HG03045 (cell line): ENCODE measurements around the gene LRRC61.

ENCODE experiments used
- ATAC-seq: cut with Tn5 transposase; IDR thresholded peaks from one replicate; pipeline ENCODE4 v1.9.1; 2021; ENCODE audit warnings: mild to moderate bottlenecking, moderate library complexity; ENCODE audit not compliant: unreplicated experiment

Gene LRRC61

DNA sequence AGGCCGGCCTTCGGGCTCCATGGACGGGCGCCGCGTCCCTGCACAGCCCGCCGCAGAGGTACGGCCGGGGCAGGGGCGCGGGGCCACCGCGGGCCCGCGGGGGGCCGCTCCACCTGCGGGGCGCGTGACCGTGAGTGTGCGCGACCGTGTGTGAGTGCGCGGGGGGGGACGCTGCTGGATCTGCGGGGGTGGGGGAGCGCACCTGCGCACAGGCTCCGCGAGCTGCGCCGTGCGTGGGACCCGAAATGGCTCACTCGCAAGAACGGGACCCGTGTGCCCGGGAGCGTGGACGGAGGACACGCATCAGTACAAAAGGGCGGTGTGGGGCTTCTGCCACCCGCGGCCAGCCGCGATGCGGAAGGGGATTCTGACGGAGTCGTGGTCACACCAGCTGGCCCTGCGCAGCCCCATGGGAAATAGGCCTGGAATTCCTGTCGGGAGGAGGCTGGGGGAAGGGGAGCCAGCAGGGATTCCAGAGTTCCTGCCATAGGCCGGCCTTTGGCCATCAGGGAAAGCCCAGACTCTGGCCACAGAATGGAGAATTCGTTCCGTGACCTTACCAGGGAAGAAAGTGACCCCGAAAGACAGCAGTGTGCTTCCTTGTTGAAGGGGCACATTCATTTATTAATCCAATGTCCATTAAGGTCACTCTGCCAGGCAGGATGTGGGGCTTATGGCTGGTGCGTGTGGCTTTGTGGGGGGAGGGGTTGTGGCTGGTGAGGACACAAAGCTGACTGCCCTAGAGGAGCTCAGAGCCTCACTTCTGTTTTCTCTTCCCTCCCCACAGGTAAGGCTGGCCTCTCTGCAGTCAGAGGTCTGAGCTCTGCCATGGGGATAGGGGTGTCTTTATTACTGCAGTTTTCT lies 46.0 kb downstream of the LRRC61 start:
- peak; percentile 37 for ATAC-seq

GRCh38 chr7:150369748-150370501 lies 46.8 kb downstream of the LRRC61 start:
- no peak for ATAC-seq

- ATAC-seq: no peak
These were observed 47.5 kb downstream of the LRRC61 start for GRCh38 chr7:150370612-150371071.

DNA sequence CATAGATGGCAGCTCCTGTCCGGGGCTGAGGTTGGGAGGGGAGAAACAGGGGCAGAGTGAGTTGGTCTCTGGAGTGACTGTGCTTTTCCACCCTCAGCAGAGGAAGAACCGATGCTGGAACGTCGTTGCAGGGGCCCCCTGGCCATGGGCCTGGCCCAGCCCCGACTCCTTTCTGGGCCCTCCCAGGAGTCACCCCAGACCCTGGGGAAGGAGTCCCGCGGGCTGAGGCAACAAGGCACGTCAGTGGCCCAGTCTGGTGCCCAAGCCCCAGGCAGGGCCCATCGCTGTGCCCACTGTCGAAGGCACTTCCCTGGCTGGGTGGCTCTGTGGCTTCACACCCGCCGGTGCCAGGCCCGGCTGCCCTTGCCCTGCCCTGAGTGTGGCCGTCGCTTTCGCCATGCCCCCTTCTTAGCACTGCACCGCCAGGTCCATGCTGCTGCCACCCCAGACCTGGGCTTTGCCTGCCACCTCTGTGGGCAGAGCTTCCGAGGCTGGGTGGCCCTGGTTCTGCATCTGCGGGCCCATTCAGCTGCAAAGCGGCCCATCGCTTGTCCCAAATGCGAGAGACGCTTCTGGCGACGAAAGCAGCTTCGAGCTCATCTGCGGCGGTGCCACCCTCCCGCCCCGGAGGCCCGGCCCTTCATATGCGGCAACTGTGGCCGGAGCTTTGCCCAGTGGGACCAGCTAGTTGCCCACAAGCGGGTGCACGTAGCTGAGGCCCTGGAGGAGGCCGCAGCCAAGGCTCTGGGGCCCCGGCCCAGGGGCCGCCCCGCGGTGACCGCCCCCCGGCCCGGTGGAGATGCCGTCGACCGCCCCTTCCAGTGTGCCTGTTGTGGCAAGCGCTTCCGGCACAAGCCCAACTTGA lies 48.2 kb downstream of the LRRC61 start:
- no peak for ATAC-seq

GRCh38 chr7:150371996-150372270 lies 48.8 kb downstream of the LRRC61 start:
- ATAC-seq: no peak

DNA sequence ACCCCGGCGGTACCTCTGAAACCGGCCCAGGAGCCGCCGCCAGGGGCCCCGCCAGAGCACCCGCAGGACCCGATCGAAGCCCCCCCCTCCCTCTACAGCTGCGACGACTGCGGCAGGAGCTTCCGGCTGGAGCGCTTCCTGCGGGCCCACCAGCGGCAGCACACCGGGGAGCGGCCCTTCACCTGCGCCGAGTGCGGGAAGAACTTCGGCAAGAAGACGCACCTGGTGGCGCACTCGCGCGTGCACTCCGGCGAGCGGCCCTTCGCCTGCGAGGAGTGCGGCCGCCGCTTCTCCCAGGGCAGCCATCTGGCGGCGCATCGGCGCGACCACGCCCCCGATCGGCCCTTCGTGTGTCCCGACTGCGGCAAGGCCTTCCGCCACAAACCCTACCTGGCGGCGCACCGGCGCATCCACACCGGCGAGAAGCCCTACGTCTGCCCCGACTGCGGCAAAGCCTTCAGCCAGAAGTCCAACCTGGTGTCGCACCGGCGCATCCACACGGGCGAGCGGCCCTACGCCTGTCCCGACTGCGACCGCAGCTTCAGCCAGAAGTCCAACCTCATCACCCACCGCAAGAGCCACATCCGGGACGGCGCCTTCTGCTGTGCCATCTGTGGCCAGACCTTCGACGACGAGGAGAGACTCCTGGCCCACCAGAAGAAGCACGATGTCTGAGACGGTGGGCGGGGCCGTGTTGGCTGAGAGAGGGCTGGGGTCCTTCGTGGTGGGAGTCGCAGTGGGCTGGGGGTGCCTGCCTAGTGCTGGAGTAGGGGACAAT lies 49.3 kb downstream of the LRRC61 start:
- ATAC-seq: no peak

GRCh38 chr7:150373049-150373801 lies 50.1 kb downstream of the LRRC61 start:
- no peak for ATAC-seq

- no peak for ATAC-seq
These were observed 50.9 kb downstream of the LRRC61 start for GRCh38 chr7:150374026-150374425.

DNA sequence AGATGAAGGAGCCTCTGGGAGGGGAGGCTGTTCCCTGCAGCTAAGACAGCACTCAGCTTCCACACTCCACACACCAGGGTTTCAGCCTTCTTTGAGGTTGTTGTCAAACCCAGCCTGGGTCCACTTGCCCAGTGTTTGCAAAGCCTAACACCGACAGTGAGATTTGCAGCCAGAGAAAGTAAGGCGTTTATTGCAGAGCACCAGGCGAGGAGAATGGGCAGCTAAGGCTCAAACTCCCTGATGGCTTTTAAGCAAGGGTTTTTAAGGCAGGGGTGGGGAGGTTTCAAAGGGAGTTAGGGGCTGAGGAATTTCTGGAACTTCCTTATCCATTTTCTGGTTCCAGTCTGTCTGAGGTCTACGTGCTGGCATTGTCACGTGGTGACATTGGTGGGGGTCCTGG lies 51.3 kb downstream of the LRRC61 start:
- no peak for ATAC-seq

DNA sequence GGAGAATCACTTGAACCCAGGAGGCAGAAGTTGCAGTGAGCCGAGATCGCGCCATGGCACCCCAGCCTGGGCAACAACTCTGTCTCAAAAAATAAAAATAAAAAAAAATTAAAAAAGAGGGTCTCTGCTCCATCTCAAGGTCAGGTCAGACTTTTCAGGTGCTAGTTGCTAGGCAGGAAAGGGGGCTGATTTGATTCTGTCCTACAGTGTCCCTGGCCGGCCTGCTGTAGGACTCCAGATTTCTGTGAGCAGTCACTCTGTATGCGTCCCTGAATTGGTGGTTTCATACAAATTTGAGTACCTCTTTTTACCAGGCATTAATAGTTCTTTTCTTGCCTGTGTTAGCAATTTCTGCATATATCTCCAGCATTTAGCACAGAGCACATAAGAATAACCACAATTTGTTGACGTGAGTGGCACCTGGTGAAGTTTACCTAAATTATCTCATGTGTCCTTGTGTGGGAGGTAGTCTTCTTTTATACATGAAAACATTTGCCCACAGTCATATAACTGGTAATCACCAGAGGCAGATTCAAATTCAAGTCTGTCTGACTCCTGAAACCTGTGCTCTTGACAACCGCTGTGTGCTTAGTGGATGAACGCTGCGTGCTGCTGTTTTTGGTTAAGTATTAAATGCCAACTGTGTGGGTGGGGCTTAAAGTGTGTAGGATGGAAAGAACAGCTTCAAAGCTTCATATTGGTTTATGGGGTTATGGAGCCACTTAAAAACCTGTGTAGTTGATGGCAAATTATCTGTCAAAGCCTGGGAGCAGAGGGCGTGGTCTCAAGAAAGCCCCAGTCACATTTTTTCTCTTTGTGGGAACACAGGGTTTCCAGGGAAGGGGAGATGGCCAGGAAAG lies 52.7 kb downstream of the LRRC61 start:
- ATAC-seq: no peak

GRCh38 chr7:150376560-150376959 lies 53.4 kb downstream of the LRRC61 start:
- ATAC-seq: no peak

GRCh38 chr7:150377196-150377595 lies 54.0 kb downstream of the LRRC61 start:
- no peak for ATAC-seq

DNA sequence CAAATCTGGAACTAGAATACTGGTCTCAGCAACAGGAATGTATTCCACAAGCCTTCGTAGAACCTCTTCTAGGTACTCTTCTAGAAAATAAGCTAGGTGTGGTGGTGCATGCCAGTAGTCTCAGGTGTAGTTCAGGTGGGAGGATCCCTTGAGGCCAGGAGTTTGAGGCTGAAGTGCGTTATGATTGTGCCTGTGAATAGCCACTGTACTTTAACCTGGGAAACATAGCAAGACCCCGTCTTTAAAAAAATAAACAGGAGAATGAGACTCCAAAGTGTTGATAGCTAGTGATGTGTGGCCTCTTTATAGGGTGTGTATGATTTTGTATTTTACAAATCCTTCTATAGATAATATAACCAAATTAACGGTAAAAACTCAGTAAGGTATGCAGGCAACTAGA lies 54.5 kb downstream of the LRRC61 start:
- ATAC-seq: no peak

DNA sequence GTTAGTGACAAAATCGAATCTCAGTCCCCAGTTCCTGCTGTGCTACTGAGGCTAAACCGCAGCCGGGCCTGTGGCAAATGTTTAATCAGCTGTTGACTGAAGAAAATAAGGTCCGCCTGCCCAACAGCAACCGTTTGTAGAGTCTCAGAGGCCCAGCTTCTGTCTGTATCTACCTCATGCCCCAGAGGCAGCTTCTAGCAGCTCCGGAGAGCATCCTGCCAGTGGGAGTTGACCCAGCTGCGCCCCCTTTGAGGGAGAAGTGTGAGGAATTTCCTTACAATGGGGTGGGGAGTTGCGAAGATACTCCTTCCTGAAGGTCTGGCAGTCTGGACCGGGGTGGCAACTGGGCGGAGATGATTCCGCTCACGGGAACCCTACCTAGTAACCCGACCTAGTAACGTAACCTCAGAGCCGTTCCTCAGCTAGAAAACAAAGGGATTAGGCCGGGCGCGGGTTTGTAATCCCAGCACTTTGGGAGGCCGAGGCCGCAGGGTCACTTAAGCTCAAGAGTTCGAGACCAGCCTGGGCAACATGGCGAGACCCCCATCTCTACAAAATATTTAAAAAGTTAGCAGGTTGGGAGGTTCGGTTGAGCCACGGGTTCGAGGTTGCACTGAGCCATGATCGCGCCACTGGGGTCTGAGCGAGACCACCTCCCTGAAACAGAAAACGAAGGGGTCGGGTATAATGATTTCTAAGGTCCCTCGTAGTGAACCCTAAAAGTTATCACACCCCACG lies 55.1 kb downstream of the LRRC61 start:
- no peak for ATAC-seq

GRCh38 chr7:150378853-150379440 lies 55.8 kb downstream of the LRRC61 start, which contains the start of gene ZNF775:
ZNF775 (plus strand) TSS chr7:150379330; CDS start chr7:150388471, 9,141 bp downstream.
- peak; percentile 78 for ATAC-seq

DNA sequence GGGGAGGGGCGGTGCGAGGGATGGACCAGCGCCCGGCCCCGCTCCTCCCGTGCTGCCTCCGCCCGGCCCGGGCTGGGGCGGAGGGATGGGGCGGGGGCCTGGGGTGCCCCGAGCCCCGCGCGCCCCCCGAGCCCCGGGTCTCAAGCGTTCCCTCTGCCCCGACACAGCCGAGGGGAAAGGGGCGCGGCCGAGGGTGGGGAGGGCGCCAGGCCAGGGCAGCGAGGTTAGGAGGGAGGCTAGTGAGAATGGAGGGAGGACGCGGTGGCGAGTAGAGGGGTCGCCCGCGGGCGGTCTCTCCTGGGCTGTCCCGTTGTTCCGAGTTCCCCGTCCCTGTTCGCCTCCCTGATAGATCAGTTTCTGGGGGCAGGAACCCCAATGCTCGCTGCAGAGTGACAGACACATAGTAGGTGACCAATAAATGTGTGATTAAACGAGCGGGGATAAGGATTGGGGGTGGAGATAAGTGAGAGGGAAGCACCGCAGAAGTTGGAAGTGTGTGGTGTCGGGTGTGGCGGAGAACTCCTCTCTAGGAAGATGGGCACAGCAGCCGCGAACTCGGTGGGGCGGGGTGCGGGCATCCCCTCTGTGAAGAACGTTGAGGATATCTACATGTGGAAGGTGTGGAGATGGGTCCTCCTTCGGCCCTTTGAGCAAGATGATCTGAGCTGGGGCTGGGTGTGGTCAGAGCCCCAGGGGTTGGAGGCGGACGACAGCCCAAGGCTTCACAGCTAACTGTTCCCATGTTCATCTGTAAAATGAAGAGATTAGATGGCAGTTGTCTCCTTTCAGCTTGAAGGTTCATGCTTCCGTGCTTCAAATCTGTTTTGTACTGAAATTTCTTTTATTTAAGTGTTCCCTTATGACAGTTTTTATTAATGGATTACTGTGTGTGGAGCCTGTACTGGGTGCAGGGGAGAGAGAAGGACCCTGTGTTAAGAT lies 56.6 kb downstream of the LRRC61 start:
- peak; percentile 3 for ATAC-seq

- ATAC-seq: no peak
These were observed 57.3 kb downstream of the LRRC61 start for GRCh38 chr7:150380463-150380862.
